Suprapubic skin (tissue), 4 donors: ENCODE results near the gene TNIK.

Experiments used
- CTCF ChIP-seq, 2 donors: fragments of 200-600 bp in 1 of 2; fragments of 450-650 bp in 1 of 2; sonication (generic) in 1 of 2; IDR thresholded peaks; one replicate each; pipeline ENCODE4 v1.5.1; 2016 to 2019; ENCODE audit warnings: antibody characterized with exemption in 2 of 2, mild to moderate bottlenecking in 1 of 2, moderate library complexity in 1 of 2
- EP300 ChIP-seq: sonication (generic); formaldehyde crosslinking; IDR thresholded peaks from one replicate; pipeline ENCODE4 v1.6.1; 2017; ENCODE audit warnings: antibody characterized with exemption
- POLR2A ChIP-seq, 2 donors: fragments of 450-650 bp; IDR thresholded peaks; one replicate each; pipeline ENCODE4 v1.6.1; 2017; ENCODE audit warnings: antibody characterized with exemption in 2 of 2, mild to moderate bottlenecking in 2 of 2, moderate library complexity in 2 of 2
- POLR2AphosphoS5 ChIP-seq, 3 donors: sonication (generic); formaldehyde crosslinking; IDR thresholded peaks; one replicate each; pipeline ENCODE4 v1.6.1; 2017; ENCODE audit warnings: antibody characterized with exemption in 3 of 3

GRCh38 chr3:171378586-171378985, 81.6 kb downstream of the TNIK start:
- TF ChIP-seq EP300, result no peak
- no peak for TF ChIP-seq CTCF (IDR thresholded peaks at IDR 0.05)
- TF ChIP-seq POLR2A (IDR thresholded peaks at IDR 0.05), result no peak
- no peak for TF ChIP-seq POLR2AphosphoS5 (IDR thresholded peaks at IDR 0.05)
